PFSK-1 (cell line): ENCODE measurements around the gene TLCD3B.

Experiments used
- FOXP2 ChIP-seq: optimal IDR thresholded peaks from 2 replicates; pipeline ENCODE3; 2011; ENCODE audit warnings: borderline replicate concordance, control low read depth, inconsistent platforms; ENCODE audit not compliant: insufficient read depth; ENCODE audit errors: extremely low read length, extremely low read depth
- POLR2AphosphoS5 ChIP-seq: IDR thresholded peaks from 2 replicates; pipeline ENCODE4 v1.6.1; 2012; ENCODE audit warnings: low read depth, mild to moderate bottlenecking, control low read depth, low read length, moderate library complexity
- SIN3A ChIP-seq: IDR thresholded peaks from 2 replicates; pipeline ENCODE4 v1.6.1; 2012; ENCODE audit warnings: mild to moderate bottlenecking, low read length, moderate library complexity, borderline replicate concordance; ENCODE audit not compliant: insufficient read depth
- TAF1 ChIP-seq: IDR thresholded peaks from 2 replicates; pipeline ENCODE4 v1.6.1; 2012; ENCODE audit warnings: low read length, control low read depth, borderline replicate concordance; ENCODE audit not compliant: insufficient read depth
- TF ChIP-seq, protein P1 (sequence below), 2 experiments: IDR thresholded peaks; 2 replicates each; pipeline versions ENCODE4 v1.6.1 to v1.8.0; 2011 to 2012; ENCODE audit warnings: low read depth in 2 of 2, low read length in 2 of 2, control low read depth in 1 of 2, inconsistent platforms in 1 of 2, mild to moderate bottlenecking in 1 of 2, moderate library complexity in 1 of 2; ENCODE audit not compliant: insufficient read depth in 1 of 2

Gene TLCD3B

DNA sequence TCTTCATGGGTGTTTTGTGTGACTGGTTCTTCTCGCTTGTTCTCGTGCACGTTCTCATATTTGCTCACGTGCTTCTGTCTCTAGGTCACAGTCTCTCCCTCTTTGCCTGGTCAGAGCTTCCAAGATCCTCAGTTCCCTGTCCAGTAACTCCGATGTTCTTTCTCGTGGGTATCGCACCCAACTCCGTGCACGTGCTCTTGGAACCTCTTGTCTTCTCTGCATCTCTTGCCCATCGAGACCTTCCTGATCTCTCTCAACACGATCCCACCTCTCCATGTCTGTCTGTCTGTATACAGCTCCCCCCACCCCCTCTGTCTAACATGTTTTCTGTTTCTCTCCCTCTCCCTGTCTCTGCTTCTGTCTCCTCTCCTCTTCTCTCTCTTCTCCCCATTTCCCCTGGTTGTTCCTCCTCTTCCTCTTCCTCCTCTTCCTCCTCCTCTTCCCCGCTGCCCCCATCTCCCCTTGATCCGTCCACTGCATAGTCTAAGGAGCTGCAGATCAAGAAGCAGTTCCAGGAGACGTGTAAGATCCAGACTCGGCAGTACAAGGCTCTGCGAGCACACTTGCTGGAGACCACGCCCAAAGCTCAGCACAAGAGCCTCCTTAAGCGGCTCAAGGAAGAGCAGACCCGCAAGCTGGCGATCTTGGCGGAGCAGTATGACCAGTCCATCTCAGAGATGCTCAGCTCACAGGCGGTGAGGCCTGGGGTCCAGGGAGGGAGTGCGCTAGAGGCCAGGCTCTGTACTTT, 41.8 kb downstream of the TLCD3B start:
- TF ChIP-seq SIN3A (no peak), TAF1 (no peak), POLR2AphosphoS5 (no peak), FOXP2 (no peak)
- TF ChIP-seq, protein P1, sequence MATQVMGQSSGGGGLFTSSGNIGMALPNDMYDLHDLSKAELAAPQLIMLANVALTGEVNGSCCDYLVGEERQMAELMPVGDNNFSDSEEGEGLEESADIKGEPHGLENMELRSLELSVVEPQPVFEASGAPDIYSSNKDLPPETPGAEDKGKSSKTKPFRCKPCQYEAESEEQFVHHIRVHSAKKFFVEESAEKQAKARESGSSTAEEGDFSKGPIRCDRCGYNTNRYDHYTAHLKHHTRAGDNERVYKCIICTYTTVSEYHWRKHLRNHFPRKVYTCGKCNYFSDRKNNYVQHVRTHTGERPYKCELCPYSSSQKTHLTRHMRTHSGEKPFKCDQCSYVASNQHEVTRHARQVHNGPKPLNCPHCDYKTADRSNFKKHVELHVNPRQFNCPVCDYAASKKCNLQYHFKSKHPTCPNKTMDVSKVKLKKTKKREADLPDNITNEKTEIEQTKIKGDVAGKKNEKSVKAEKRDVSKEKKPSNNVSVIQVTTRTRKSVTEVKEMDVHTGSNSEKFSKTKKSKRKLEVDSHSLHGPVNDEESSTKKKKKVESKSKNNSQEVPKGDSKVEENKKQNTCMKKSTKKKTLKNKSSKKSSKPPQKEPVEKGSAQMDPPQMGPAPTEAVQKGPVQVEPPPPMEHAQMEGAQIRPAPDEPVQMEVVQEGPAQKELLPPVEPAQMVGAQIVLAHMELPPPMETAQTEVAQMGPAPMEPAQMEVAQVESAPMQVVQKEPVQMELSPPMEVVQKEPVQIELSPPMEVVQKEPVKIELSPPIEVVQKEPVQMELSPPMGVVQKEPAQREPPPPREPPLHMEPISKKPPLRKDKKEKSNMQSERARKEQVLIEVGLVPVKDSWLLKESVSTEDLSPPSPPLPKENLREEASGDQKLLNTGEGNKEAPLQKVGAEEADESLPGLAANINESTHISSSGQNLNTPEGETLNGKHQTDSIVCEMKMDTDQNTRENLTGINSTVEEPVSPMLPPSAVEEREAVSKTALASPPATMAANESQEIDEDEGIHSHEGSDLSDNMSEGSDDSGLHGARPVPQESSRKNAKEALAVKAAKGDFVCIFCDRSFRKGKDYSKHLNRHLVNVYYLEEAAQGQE (IDR thresholded peaks at IDR 0.05; ENCODE audit: insufficient read depth in 1 of 2, low read depth in 2 of 2, low read length in 2 of 2): no peak

DNA sequence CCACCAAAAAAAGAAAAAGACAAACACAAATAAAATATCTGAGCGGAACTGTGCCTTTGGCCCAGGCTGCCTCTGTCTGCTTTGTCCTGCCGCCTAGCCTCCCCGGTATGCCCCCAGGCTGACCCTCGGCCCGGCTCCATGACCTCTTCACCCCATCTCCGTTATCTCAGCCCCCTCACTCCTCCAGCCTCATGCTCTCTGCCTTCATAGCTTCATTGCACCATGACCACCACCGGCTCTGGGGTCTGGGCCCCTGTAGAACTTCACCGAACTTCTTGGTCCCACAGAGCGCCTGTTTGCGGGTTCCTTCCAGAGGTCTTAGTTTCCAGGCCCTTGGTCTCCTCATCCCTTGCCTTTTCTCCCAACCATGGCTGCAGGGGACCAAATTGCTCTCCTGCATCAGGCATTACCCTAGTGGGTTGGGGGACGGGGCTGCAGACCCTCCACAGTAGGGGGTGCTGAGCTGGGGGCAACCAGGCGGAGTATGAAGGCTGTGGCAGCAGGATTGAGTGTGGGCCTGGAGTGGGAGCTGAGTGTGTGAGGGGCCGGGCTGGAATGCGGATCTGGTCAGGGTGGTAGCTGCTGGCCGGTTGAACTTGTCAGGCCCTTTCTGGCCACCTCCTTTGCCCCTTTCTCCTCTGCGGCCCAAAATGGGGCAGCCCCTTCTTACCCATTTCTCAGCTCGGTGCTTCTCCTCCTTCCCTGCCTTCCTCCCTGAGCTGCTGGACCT, 42.6 kb downstream of the TLCD3B start:
- TF ChIP-seq POLR2AphosphoS5 (no peak), TAF1 (no peak), SIN3A (no peak), FOXP2 (no peak)
- TF ChIP-seq, protein P1 (IDR thresholded peaks at IDR 0.05; ENCODE audit: insufficient read depth in 1 of 2, low read depth in 2 of 2, low read length in 2 of 2): no peak

- TF ChIP-seq, protein P1 (IDR thresholded peaks at IDR 0.05; ENCODE audit: insufficient read depth in 1 of 2, low read depth in 2 of 2, low read length in 2 of 2): no peak
- TF ChIP-seq SIN3A (no peak), POLR2AphosphoS5 (no peak), FOXP2 (no peak), TAF1 (no peak)
These were observed 43.5 kb downstream of the TLCD3B start for GRCh38 chr16:29987371-29988085.

DNA sequence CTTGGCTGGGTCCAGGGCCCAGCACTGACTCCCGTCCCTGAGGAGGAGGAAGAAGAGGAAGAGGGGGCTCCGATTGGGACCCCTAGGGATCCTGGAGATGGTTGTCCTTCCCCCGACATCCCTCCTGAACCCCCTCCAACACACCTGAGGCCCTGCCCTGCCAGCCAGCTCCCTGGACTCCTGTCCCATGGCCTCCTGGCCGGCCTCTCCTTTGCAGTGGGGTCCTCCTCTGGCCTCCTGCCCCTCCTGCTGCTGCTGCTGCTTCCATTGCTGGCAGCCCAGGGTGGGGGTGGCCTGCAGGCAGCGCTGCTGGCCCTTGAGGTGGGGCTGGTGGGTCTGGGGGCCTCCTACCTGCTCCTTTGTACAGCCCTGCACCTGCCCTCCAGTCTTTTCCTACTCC, 44.1 kb downstream of the TLCD3B start:
- no peak for TF ChIP-seq FOXP2
- no peak for TF ChIP-seq TAF1

DNA sequence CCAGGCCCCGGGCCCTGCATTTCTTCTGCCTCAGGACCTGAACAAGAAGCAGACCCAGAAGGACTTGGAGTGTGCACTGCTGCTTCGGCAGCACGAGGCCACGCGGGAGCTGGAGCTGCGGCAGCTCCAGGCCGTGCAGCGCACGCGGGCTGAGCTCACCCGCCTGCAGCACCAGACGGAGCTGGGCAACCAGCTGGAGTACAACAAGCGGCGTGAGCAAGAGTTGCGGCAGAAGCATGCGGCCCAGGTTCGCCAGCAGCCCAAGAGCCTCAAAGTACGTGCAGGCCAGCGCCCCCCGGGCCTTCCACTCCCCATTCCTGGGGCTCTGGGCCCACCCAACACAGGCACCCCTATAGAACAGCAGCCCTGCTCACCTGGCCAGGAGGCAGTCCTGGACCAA, 44.8 kb downstream of the TLCD3B start:
- TF ChIP-seq FOXP2 (no peak), POLR2AphosphoS5 (no peak), SIN3A (no peak), TAF1 (no peak)
- TF ChIP-seq, protein P1 (IDR thresholded peaks at IDR 0.05; ENCODE audit: insufficient read depth in 1 of 2, low read depth in 2 of 2, low read length in 2 of 2): no peak
